HFFc6 (cell line): ENCODE results near the gene GAS7. TPM values are rescaled to one million over a fixed set of nuclear protein-coding genes. Genes with fewer than 3 reads are reported as not detected.

ENCODE experiments used
- DNase-seq: peaks from one replicate; pipeline ENCODE4 v3.0.0-alpha.2; 2018
- H3K27ac Mint-ChIP-seq: 2 replicates; pipeline ENCODE4 v1.8.0; 2020; ENCODE audit warnings: mild to moderate bottlenecking, mixed read lengths
- H3K27me3 Mint-ChIP-seq: 2 replicates; pipeline ENCODE4 v1.8.0; 2021; ENCODE audit warnings: mild to moderate bottlenecking, moderate library complexity, mixed read lengths; ENCODE audit not compliant: insufficient read depth
- H3K36me3 Mint-ChIP-seq: 2 replicates; pipeline ENCODE4 v1.8.0; 2021; ENCODE audit warnings: low read depth, mixed read lengths
- H3K4me1 Mint-ChIP-seq: 2 replicates; pipeline ENCODE4 v1.8.0; 2020; ENCODE audit warnings: low read depth, mixed read lengths
- H3K4me3 Mint-ChIP-seq: 2 replicates; pipeline ENCODE4 v1.8.0; 2020; ENCODE audit warnings: mild to moderate bottlenecking, moderate library complexity, mixed read lengths
- H3K9me3 Mint-ChIP-seq: 2 replicates; pipeline ENCODE4 v1.8.0; 2020; ENCODE audit warnings: mild to moderate bottlenecking, mixed read lengths
- CTCF ChIP-seq: fragments of 200-600 bp; sonication (generic); IDR thresholded peaks from 2 replicates; pipeline ENCODE4 v1.5.0; 2021; ENCODE audit warnings: antibody characterized with exemption, mild to moderate bottlenecking
- total RNA-seq, 6 experiments: library from RNA; stranded (reverse); fragmentation: NEBNext Ultra II Directional; extraction: Animal tissue kit (Norgen Biotek cat#: 25700); gene quantifications; 2 replicates in 1 of 6; 3 replicates in 5 of 6; pipeline ENCODE4 v1.2.3, GENCODE V29; 2021

The GAS7 gene
- total RNA-seq, 6 experiments from 2014 or later = 1.4 to 7.4 (median 3.1) TPM

- Mint-ChIP-seq H3K36me3 (no peaks in the 10 kb centered on the region), H3K4me1 (peaks cover 13% of the 10 kb centered on the region), H3K27me3 (peaks cover 6% of the 10 kb centered on the region), H3K4me3 (no peak overlapping the region), H3K9me3 (no peaks in the 10 kb centered on the region), H3K27ac (no peak overlapping the region)
- DNase-seq = no peak
- no peak for TF ChIP-seq CTCF
Measured at GRCh38 chr17:10187456-10187855, 10.9 kb downstream of the GAS7 start.

- Mint-ChIP-seq H3K4me1 (peaks cover 9% of the 10 kb centered on the region), H3K4me3 (no peak overlapping the region), H3K36me3 (no peaks in the 10 kb centered on the region), H3K27me3 (peaks cover 6% of the 10 kb centered on the region), H3K9me3 (no peaks in the 10 kb centered on the region), H3K27ac (no peak overlapping the region)
- no peak for DNase-seq
- TF ChIP-seq CTCF = no peak
Measured at GRCh38 chr17:10186771-10187410, 11.5 kb downstream of the GAS7 start.

- Mint-ChIP-seq H3K4me1 (peaks cover 30% of the 10 kb centered on the region), H3K4me3 (no peak overlapping the region; the same call in 1 of the 2 replicates), H3K27ac (no peak overlapping the region), H3K9me3 (no peaks in the 10 kb centered on the region), H3K36me3 (no peaks in the 10 kb centered on the region), H3K27me3 (peaks cover 4% of the 10 kb centered on the region)
- no peak for DNase-seq
- TF ChIP-seq CTCF = no peak
Measured at GRCh38 chr17:10183931-10184930, 14.2 kb downstream of the GAS7 start.

GRCh38 chr17:10182785-10183184 lies 15.6 kb downstream of the GAS7 start:
- Mint-ChIP-seq H3K9me3 (no peaks in the 10 kb centered on the region), H3K27ac (no peak overlapping the region), H3K27me3 (peaks cover 4% of the 10 kb centered on the region), H3K4me1 (peaks cover 45% of the 10 kb centered on the region), H3K36me3 (no peaks in the 10 kb centered on the region), H3K4me3 (no peak overlapping the region)
- no peak for TF ChIP-seq CTCF
- DNase-seq = no peak

- Mint-ChIP-seq H3K27me3 (no peaks in the 10 kb centered on the region; the same call in none of the 2 replicates), H3K9me3 (no peaks in the 10 kb centered on the region), H3K4me1 (peaks cover 53% of the 10 kb centered on the region), H3K36me3 (no peaks in the 10 kb centered on the region), H3K27ac (peak overlapping the region; percentile 84), H3K4me3 (peak overlapping the region; percentile 56)
- TF ChIP-seq CTCF = no peak
- DNase-seq = peak; percentile 72
Measured at GRCh38 chr17:10178506-10178991, 19.9 kb downstream of the GAS7 start.
